PFSK-1 (cell line): ENCODE results near the gene KAZALD1.

Experiments used
- FOXP2 ChIP-seq: optimal IDR thresholded peaks from 2 replicates; pipeline ENCODE3; 2011; ENCODE audit warnings: borderline replicate concordance, control low read depth, inconsistent platforms; ENCODE audit not compliant: insufficient read depth; ENCODE audit errors: extremely low read length, extremely low read depth
- POLR2AphosphoS5 ChIP-seq: IDR thresholded peaks from 2 replicates; pipeline ENCODE4 v1.6.1; 2012; ENCODE audit warnings: low read depth, mild to moderate bottlenecking, control low read depth, low read length, moderate library complexity
- REST ChIP-seq, 2 experiments: IDR thresholded peaks; 2 replicates each; pipeline versions ENCODE4 v1.6.1 to v1.8.0; 2011 to 2012; ENCODE audit warnings: low read depth in 2 of 2, low read length in 2 of 2, control low read depth in 1 of 2, inconsistent platforms in 1 of 2, mild to moderate bottlenecking in 1 of 2, moderate library complexity in 1 of 2; ENCODE audit not compliant: insufficient read depth in 1 of 2
- SIN3A ChIP-seq: IDR thresholded peaks from 2 replicates; pipeline ENCODE4 v1.6.1; 2012; ENCODE audit warnings: mild to moderate bottlenecking, low read length, moderate library complexity, borderline replicate concordance; ENCODE audit not compliant: insufficient read depth
- TAF1 ChIP-seq: IDR thresholded peaks from 2 replicates; pipeline ENCODE4 v1.6.1; 2012; ENCODE audit warnings: low read length, control low read depth, borderline replicate concordance; ENCODE audit not compliant: insufficient read depth

KAZALD1 gene

GRCh38 chr10:101096378-101096777 is 34.6 kb downstream of the KAZALD1 start:
- TF ChIP-seq REST (IDR thresholded peaks at IDR 0.05; ENCODE audit: insufficient read depth in 1 of 2, low read depth in 2 of 2, low read length in 2 of 2): no peak
- TF ChIP-seq FOXP2: no peak
- TF ChIP-seq TAF1: no peak
- no peak for TF ChIP-seq SIN3A
- TF ChIP-seq POLR2AphosphoS5: no peak

- TF ChIP-seq REST (IDR thresholded peaks at IDR 0.05; ENCODE audit: insufficient read depth in 1 of 2, low read depth in 2 of 2, low read length in 2 of 2) (no peak), SIN3A (no peak), FOXP2 (no peak), POLR2AphosphoS5 (no peak), TAF1 (no peak)
Measured at GRCh38 chr10:101097881-101098280, 36.1 kb downstream of the KAZALD1 start.

GRCh38 chr10:101099901-101100300 is 38.1 kb downstream of the KAZALD1 start:
- TF ChIP-seq SIN3A: no peak
- TF ChIP-seq REST (IDR thresholded peaks at IDR 0.05; ENCODE audit: insufficient read depth in 1 of 2, low read depth in 2 of 2, low read length in 2 of 2): no peak
- no peak for TF ChIP-seq TAF1
- TF ChIP-seq POLR2AphosphoS5: no peak
- no peak for TF ChIP-seq FOXP2

GRCh38 chr10:101101372-101101881 is 39.6 kb downstream of the KAZALD1 start:
- no peak for TF ChIP-seq REST (IDR thresholded peaks at IDR 0.05; ENCODE audit: insufficient read depth in 1 of 2, low read depth in 2 of 2, low read length in 2 of 2)
- no peak for TF ChIP-seq FOXP2
- no peak for TF ChIP-seq TAF1
- TF ChIP-seq SIN3A: no peak

GRCh38 chr10:101103430-101103829 is 41.6 kb downstream of the KAZALD1 start:
- TF ChIP-seq POLR2AphosphoS5: no peak
- TF ChIP-seq FOXP2: no peak
- no peak for TF ChIP-seq TAF1
